ENCODE data around the gene SH3RF1. TPM values are rescaled to one million over a fixed set of nuclear protein-coding genes. Genes with fewer than 3 reads are reported as not detected.

Gene SH3RF1
- total RNA-seq, 1 experiment from 2014 or later, result 15.3 TPM

GRCh38 chr4:169208516-169208915 is 62.2 kb downstream of the SH3RF1 start:
- Histone ChIP-seq H3K9me3 (ENCODE audit: control insufficient read depth, low read depth, low read length) (no peaks in the 10 kb centered on the region), H3K14ac (ENCODE audit: insufficient read depth, low read length) (no peak overlapping the region), H3K4me1 (ENCODE audit: insufficient read depth, low read length) (no peaks in the 10 kb centered on the region), H3K27ac (ENCODE audit: insufficient read length, low read depth, low read length) (no peak overlapping the region), H2BK12ac (ENCODE audit: insufficient read length, low read depth, low read length) (no peak overlapping the region), H4K8ac (replicated peaks; ENCODE audit: insufficient read length, low read depth, low read length) (no peak overlapping the region), H3T11ph (ENCODE audit: low read length) (no peak overlapping the region), H2AK5ac (ENCODE audit: insufficient read length, low read length) (no peak overlapping the region), H3K23ac (ENCODE audit: insufficient read length, low read depth, low read length) (no peak overlapping the region), H2BK20ac (ENCODE audit: low read depth, low read length, poor library complexity, severe bottlenecking) (no peak overlapping the region), H2AFZ (ENCODE audit: low read length) (no peak overlapping the region), H3K23me2 (ENCODE audit: insufficient read length, low read depth, low read length, poor library complexity, severe bottlenecking) (no peaks in the 10 kb centered on the region), H2BK120ac (ENCODE audit: low read depth, low read length, poor library complexity, severe bottlenecking) (no peak overlapping the region), H3K79me1 (ENCODE audit: insufficient read depth, low read depth, low read length, poor library complexity, severe bottlenecking) (no peaks in the 10 kb centered on the region), H3K56ac (ENCODE audit: insufficient read length, low read depth, low read length) (no peak overlapping the region), H4K20me1 (ENCODE audit: control insufficient read depth, insufficient read depth, insufficient read length) (no peaks in the 10 kb centered on the region), H3K27me3 (ENCODE audit: insufficient read depth, low read length) (no peaks in the 10 kb centered on the region), H4K5ac (ENCODE audit: insufficient read length, low read depth, low read length) (no peak overlapping the region), H3K4ac (ENCODE audit: low read depth, low read length) (no peak overlapping the region), H2BK15ac (ENCODE audit: low read depth, low read length) (no peak overlapping the region), H3K79me2 (ENCODE audit: insufficient read depth, low read length) (no peaks in the 10 kb centered on the region; the same call in 1 of the 2 replicates), H3K9ac (ENCODE audit: extremely low read depth, insufficient read length, low read length) (no peak overlapping the region), H4K91ac (ENCODE audit: insufficient read length, low read depth, low read length) (no peak overlapping the region), H3K18ac (ENCODE audit: insufficient read length, low read depth, low read length) (no peak overlapping the region), H3K4me2 (ENCODE audit: insufficient read depth, insufficient read length, low read length) (no peak overlapping the region), H2BK5ac (ENCODE audit: insufficient read length, low read length) (no peak overlapping the region)
- Mint-ChIP-seq H3K4me3 (no peak overlapping the region), H3K9me3 (peaks cover 3 to 4% of the 10 kb centered on the region in 2 experiments; a peak in 3 of 5 replicates), H3K36me3 (ENCODE audit: insufficient read depth in 1 of 3, low read depth in 3 of 3) (peaks cover 4 to 9% (median 5%) of the 10 kb centered on the region in 3 experiments), H3K4me1 (peaks cover 22 to 24% of the 10 kb centered on the region in 2 experiments), H3K27me3 (ENCODE audit: low read depth) (no peaks in the 10 kb centered on the region; the same call in 1 of the 2 replicates), H3K27ac (peak overlapping the region; percentile 45 to 83 (median 68); a peak in 5 of 7 replicates)
- no peak for DNase-seq
- WGBS (ENCODE audit: extremely low coverage, insufficient read length, low lambda C conversion rate), result no CpG with 5 or more reads among the region's 1 CpG
- no peak for TF ChIP-seq CTCF (conservative IDR thresholded peaks at IDR 0.05)

Data from H9 (cell line).